ENCODE results near the gene MVB12B.

The MVB12B gene

DNA sequence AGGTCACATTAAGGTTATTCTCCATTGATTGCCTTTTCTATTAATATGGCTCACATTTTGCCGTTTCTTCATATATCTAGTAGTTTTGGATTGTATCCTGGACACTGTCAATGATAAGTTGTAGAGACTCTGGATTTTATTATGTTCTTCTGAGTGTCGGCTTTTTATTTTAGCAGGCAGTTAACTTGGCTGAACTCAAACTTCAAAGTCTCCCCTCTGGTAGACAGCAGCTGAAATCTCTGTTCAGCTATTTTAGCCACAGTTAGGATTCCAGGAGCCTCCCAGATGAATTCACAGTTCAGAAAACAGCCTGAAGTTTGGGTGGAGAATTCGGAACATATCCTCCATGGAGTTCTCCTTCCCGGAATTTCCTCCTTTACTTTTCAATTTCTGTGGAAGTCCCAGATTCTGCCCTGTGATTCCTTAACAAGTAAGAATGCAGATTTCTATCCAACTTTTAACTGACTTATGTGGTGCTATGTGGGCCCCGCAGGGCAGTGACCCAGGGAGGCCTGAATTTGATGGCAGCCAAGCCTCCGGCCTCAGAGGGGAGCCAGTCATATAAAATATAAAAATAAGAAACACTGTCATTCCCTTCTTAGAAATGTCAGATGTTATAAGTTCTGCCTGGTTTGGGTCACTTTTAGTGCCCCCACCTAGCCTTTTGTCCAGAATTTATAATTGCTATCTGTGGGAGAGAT lies 39.3 kb upstream of the MVB12B start:
- Histone ChIP-seq H3K9ac (ENCODE audit: low read depth, low read length, poor library complexity) (no peak overlapping the region), H3K9me3 (replicated peaks in 1 of 2; ENCODE audit: control insufficient read depth in 2 of 2, insufficient read depth in 1 of 2, low read depth in 1 of 2, low read length in 2 of 2) (no peaks in the 10 kb centered on the region), H3K27me3 (ENCODE audit: control insufficient read depth in 3 of 3, insufficient read depth in 3 of 3, low read depth in 1 of 3, low read length in 3 of 3) (no peaks in the 10 kb centered on the region), H3K4me1 (ENCODE audit: control insufficient read depth in 2 of 2, insufficient read depth in 1 of 2, low read depth in 1 of 2, low read length in 2 of 2) (peaks cover 0 to 4% of the 10 kb centered on the region in 2 donors), H3K36me3 (replicated peaks in 1 of 2; ENCODE audit: control insufficient read depth in 2 of 2, insufficient read depth in 2 of 2, low read length in 2 of 2) (no peaks in the 10 kb centered on the region), H3K14ac (ENCODE audit: low read length) (no peak overlapping the region), H3K23ac (ENCODE audit: low read depth, low read length, poor library complexity) (no peak overlapping the region), H3K18ac (ENCODE audit: low read length) (no peak overlapping the region), H2AK5ac (ENCODE audit: low read depth, low read length) (no peak overlapping the region), H4K8ac (ENCODE audit: low read depth, low read length) (no peak overlapping the region), H2BK120ac (ENCODE audit: low read depth, low read length) (no peak overlapping the region), H3K4ac (ENCODE audit: low read length) (no peak overlapping the region), H2BK5ac (ENCODE audit: low read length) (no peak overlapping the region), H4K91ac (ENCODE audit: low read depth, low read length, poor library complexity) (no peak overlapping the region), H2AFZ (ENCODE audit: low read length) (no peak overlapping the region), H2BK12ac (ENCODE audit: low read length) (no peak overlapping the region), H2BK15ac (ENCODE audit: low read length) (no peak overlapping the region), H3K27ac (replicated peaks; ENCODE audit: low read length) (no peak overlapping the region), H3K4me2 (ENCODE audit: insufficient read depth, low read length, poor library complexity, severe bottlenecking) (no peak overlapping the region), H3K4me3 (ENCODE audit: low read length in 2 of 2) (no peak overlapping the region), H3K79me1 (ENCODE audit: low read depth, low read length) (no peaks in the 10 kb centered on the region)
- no CpG with 5 or more reads among the region's 6 CpGs for whole genome bisulfite sequencing, 2 donors (ENCODE audit: extremely low coverage in 2 of 2, insufficient read length in 2 of 2, insufficient replicate concordance in 1 of 2)
- no peak for DNase-seq (ENCODE audit: low spot score)

DNA sequence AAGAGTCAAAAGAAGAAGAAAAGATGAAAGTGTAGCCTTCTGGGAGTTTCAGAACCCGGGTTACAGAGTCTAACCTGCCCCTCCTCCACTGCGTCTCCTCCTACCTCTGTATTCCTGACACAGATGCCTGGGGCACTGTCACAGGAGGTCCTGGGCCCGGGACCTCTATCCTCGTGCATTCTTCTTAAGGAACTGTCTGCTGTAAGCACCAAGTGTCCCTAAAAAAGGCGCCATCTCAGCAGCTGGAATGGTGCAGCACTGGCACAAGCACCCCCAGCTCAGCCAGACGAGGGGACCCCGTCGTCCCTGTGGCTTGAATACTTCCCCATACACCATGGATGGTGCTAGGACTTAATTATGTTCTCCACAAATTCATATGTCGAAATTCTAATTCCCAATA lies 35.8 kb upstream of the MVB12B start:
- Histone ChIP-seq H2BK12ac (ENCODE audit: low read length) (no peak overlapping the region), H3K4me1 (ENCODE audit: control insufficient read depth in 2 of 2, insufficient read depth in 1 of 2, low read depth in 1 of 2, low read length in 2 of 2) (no peaks in the 10 kb centered on the region), H3K27me3 (ENCODE audit: control insufficient read depth in 3 of 3, insufficient read depth in 3 of 3, low read depth in 1 of 3, low read length in 3 of 3) (no peaks in the 10 kb centered on the region), H3K18ac (ENCODE audit: low read length) (no peak overlapping the region), H3K79me1 (ENCODE audit: low read depth, low read length) (no peaks in the 10 kb centered on the region), H2BK15ac (ENCODE audit: low read length) (no peak overlapping the region), H3K4ac (ENCODE audit: low read length) (no peak overlapping the region), H2AFZ (ENCODE audit: low read length) (no peak overlapping the region), H3K9ac (ENCODE audit: low read depth, low read length, poor library complexity) (no peak overlapping the region), H3K27ac (replicated peaks; ENCODE audit: low read length) (no peak overlapping the region), H4K91ac (ENCODE audit: low read depth, low read length, poor library complexity) (no peak overlapping the region), H2BK5ac (ENCODE audit: low read length) (no peak overlapping the region), H2BK120ac (ENCODE audit: low read depth, low read length) (no peak overlapping the region), H3K23ac (ENCODE audit: low read depth, low read length, poor library complexity) (no peak overlapping the region), H3K14ac (ENCODE audit: low read length) (no peak overlapping the region), H3K9me3 (replicated peaks in 1 of 2; ENCODE audit: control insufficient read depth in 2 of 2, insufficient read depth in 1 of 2, low read depth in 1 of 2, low read length in 2 of 2) (no peaks in the 10 kb centered on the region), H2AK5ac (ENCODE audit: low read depth, low read length) (no peak overlapping the region), H4K8ac (ENCODE audit: low read depth, low read length) (no peak overlapping the region), H3K4me2 (ENCODE audit: insufficient read depth, low read length, poor library complexity, severe bottlenecking) (no peak overlapping the region), H3K36me3 (replicated peaks in 1 of 2; ENCODE audit: control insufficient read depth in 2 of 2, insufficient read depth in 2 of 2, low read length in 2 of 2) (no peaks in the 10 kb centered on the region), H3K4me3 (ENCODE audit: low read length in 2 of 2) (no peak overlapping the region)
- no peak for DNase-seq (ENCODE audit: low spot score)
- no CpG with 5 or more reads among the region's 9 CpGs for WGBS, 2 donors (ENCODE audit: extremely low coverage in 2 of 2, insufficient read length in 2 of 2, insufficient replicate concordance in 1 of 2)

DNA sequence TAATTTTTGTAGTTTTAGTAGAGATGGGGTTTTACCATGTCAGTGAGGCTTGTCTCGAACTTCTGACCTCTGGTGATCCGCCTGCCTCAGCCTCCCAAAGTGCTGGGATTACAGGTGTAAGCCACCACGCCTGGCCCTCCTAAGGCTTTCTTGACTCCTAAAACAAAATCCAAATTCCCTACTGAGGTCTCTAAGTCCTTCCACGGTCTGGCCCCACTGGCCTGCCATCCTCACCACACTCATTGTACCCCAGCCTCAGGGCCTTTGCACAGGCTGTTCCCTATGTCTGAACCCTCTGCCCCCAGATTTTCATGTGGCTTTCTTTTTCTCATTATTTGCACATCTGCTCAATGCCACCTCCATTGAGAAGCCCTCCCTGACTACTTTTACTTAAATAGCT lies 34.7 kb upstream of the MVB12B start:
- no peaks in the 10 kb centered on the region for H3K27me3 ChIP-seq (ENCODE audit: control insufficient read depth in 3 of 3, insufficient read depth in 3 of 3, low read depth in 1 of 3, low read length in 3 of 3)
- H3K79me1 ChIP-seq (ENCODE audit: low read depth, low read length): no peaks in the 10 kb centered on the region
- H2BK5ac ChIP-seq (ENCODE audit: low read length): no peak overlapping the region
- H2BK15ac ChIP-seq (ENCODE audit: low read length): no peak overlapping the region
- H2AK5ac ChIP-seq (ENCODE audit: low read depth, low read length): no peak overlapping the region
- no peak overlapping the region for H3K9ac ChIP-seq (ENCODE audit: low read depth, low read length, poor library complexity)
- H3K9me3 ChIP-seq (replicated peaks in 1 of 2; ENCODE audit: control insufficient read depth in 2 of 2, insufficient read depth in 1 of 2, low read depth in 1 of 2, low read length in 2 of 2): no peaks in the 10 kb centered on the region
- no peak overlapping the region for H3K27ac ChIP-seq (replicated peaks; ENCODE audit: low read length)
- H3K36me3 ChIP-seq (replicated peaks in 1 of 2; ENCODE audit: control insufficient read depth in 2 of 2, insufficient read depth in 2 of 2, low read length in 2 of 2): no peaks in the 10 kb centered on the region
- no peak for DNase-seq (ENCODE audit: low spot score)
- H4K8ac ChIP-seq (ENCODE audit: low read depth, low read length): no peak overlapping the region
- no peak overlapping the region for H2BK120ac ChIP-seq (ENCODE audit: low read depth, low read length)
- no peak overlapping the region for H3K4me3 ChIP-seq (ENCODE audit: low read length in 2 of 2)
- no CpG with 5 or more reads among the region's 4 CpGs for WGBS, 2 donors (ENCODE audit: extremely low coverage in 2 of 2, insufficient read length in 2 of 2, insufficient replicate concordance in 1 of 2)
- H3K4ac ChIP-seq (ENCODE audit: low read length): no peak overlapping the region
- no peaks in the 10 kb centered on the region for H3K4me1 ChIP-seq (ENCODE audit: control insufficient read depth in 2 of 2, insufficient read depth in 1 of 2, low read depth in 1 of 2, low read length in 2 of 2)
- no peak overlapping the region for H3K23ac ChIP-seq (ENCODE audit: low read depth, low read length, poor library complexity)
- no peak overlapping the region for H3K4me2 ChIP-seq (ENCODE audit: insufficient read depth, low read length, poor library complexity, severe bottlenecking)
- H3K18ac ChIP-seq (ENCODE audit: low read length): no peak overlapping the region
- H2BK12ac ChIP-seq (ENCODE audit: low read length): no peak overlapping the region
- no peak overlapping the region for H4K91ac ChIP-seq (ENCODE audit: low read depth, low read length, poor library complexity)
- H3K14ac ChIP-seq (ENCODE audit: low read length): no peak overlapping the region
- H2AFZ ChIP-seq (ENCODE audit: low read length): no peak overlapping the region

DNA sequence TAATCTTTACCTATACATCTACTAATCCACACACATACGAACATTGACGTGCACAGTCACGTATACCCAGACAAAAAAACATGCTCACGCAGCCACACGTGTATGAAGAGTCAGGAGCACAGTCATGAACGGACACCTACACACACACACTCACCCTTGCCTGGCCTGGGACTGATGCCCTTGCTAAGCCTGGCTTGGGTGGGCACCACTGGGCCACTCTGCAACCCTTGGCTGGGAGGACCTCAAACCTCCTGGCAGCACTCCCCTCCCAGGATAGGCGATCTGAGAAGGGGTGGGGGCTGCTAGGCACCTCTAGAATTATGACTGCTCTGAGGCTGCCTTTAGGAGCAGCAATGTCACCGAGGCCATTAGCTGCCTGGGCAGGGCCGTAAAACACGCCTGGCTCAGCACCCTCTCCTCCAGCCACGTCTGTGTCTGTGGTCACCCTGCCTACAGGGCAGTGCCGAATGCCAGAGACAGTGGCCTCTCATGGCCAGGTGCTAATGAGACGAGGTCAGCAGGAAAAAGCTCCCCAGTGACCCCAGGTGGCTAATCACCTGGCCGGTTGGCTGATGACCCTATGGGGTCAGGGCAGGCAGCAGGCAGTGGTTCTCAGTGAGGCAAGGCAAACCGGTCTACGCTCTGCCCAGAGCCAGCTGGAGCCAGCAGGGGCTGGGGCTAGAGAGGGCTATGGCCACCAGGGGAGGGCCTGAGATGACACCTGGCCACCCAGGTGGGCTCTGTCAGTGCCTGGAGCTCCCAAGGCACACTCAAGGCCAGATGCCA lies 33.7 kb upstream of the MVB12B start:
- no peak overlapping the region for H2BK5ac ChIP-seq (ENCODE audit: low read length)
- H3K4me1 ChIP-seq (ENCODE audit: control insufficient read depth in 2 of 2, insufficient read depth in 1 of 2, low read depth in 1 of 2, low read length in 2 of 2): no peaks in the 10 kb centered on the region
- H3K9me3 ChIP-seq (replicated peaks in 1 of 2; ENCODE audit: control insufficient read depth in 2 of 2, insufficient read depth in 1 of 2, low read depth in 1 of 2, low read length in 2 of 2): no peaks in the 10 kb centered on the region
- no peak overlapping the region for H2BK12ac ChIP-seq (ENCODE audit: low read length)
- H3K4ac ChIP-seq (ENCODE audit: low read length): no peak overlapping the region
- DNase-seq (ENCODE audit: low spot score): no peak
- H3K18ac ChIP-seq (ENCODE audit: low read length): peak overlapping the region; percentile 84
- no peak overlapping the region for H3K9ac ChIP-seq (ENCODE audit: low read depth, low read length, poor library complexity)
- peak overlapping the region; percentile 86 for H2BK15ac ChIP-seq (ENCODE audit: low read length)
- H2AK5ac ChIP-seq (ENCODE audit: low read depth, low read length): peak overlapping the region; percentile 70
- no peak overlapping the region for H3K4me3 ChIP-seq (ENCODE audit: low read length in 2 of 2)
- H4K91ac ChIP-seq (ENCODE audit: low read depth, low read length, poor library complexity): no peak overlapping the region
- peak overlapping the region; percentile 30 for H4K8ac ChIP-seq (ENCODE audit: low read depth, low read length)
- H3K36me3 ChIP-seq (replicated peaks in 1 of 2; ENCODE audit: control insufficient read depth in 2 of 2, insufficient read depth in 2 of 2, low read length in 2 of 2): no peaks in the 10 kb centered on the region
- H3K23ac ChIP-seq (ENCODE audit: low read depth, low read length, poor library complexity): no peak overlapping the region
- WGBS, 2 donors (ENCODE audit: extremely low coverage in 2 of 2, insufficient read length in 2 of 2, insufficient replicate concordance in 1 of 2): 100% methylated on average over 3 of the region's 16 CpGs; no CpG with 5 or more reads in 1 of the 2 donors
- H3K27me3 ChIP-seq (ENCODE audit: control insufficient read depth in 3 of 3, insufficient read depth in 3 of 3, low read depth in 1 of 3, low read length in 3 of 3): no peaks in the 10 kb centered on the region
- H3K4me2 ChIP-seq (ENCODE audit: insufficient read depth, low read length, poor library complexity, severe bottlenecking): no peak overlapping the region
- H2AFZ ChIP-seq (ENCODE audit: low read length): no peak overlapping the region
- no peak overlapping the region for H3K27ac ChIP-seq (replicated peaks; ENCODE audit: low read length)
- no peaks in the 10 kb centered on the region for H3K79me1 ChIP-seq (ENCODE audit: low read depth, low read length)
- no peak overlapping the region for H2BK120ac ChIP-seq (ENCODE audit: low read depth, low read length)
- peak overlapping the region; percentile 42 for H3K14ac ChIP-seq (ENCODE audit: low read length)

Data from neuronal stem cell (in vitro differentiated cells).